Fibroblast of lung (primary cell): Measurements from ENCODE around the gene WDR90. TPM values are rescaled to one million over a fixed set of nuclear protein-coding genes. Genes with fewer than 3 reads are reported as not detected.

Experiments
- DNase-seq, 2 donors: peaks; one replicate each; pipeline versions ENCODE4 v3.0.0 to v3.0.0-alpha.2; 2010; ENCODE audit warnings: low read depth in 2 of 2
- H2AFZ ChIP-seq: 2 replicates; pipeline ENCODE4 v1.5.1; 2012; ENCODE audit warnings: low read length, control low read depth, inconsistent platforms
- H3K27ac ChIP-seq: 2 replicates; pipeline ENCODE4 v1.5.1; 2011; ENCODE audit warnings: low read length, control low read depth; ENCODE audit not compliant: insufficient read depth
- H3K27me3 ChIP-seq: 2 replicates; pipeline ENCODE4 v1.5.1; 2011; ENCODE audit warnings: mild to moderate bottlenecking, low read length; ENCODE audit not compliant: control insufficient read depth, insufficient read depth
- H3K36me3 ChIP-seq: 2 replicates; pipeline ENCODE4 v1.5.1; 2011; ENCODE audit warnings: low read length; ENCODE audit not compliant: control insufficient read depth, insufficient read depth
- H3K4me1 ChIP-seq: 2 replicates; pipeline ENCODE4 v1.5.1; 2011; ENCODE audit warnings: low read length; ENCODE audit not compliant: control insufficient read depth, insufficient read depth; ENCODE audit errors: extremely low read depth
- H3K4me2 ChIP-seq: 2 replicates; pipeline ENCODE4 v1.5.1; 2011; ENCODE audit warnings: low read length, control low read depth; ENCODE audit not compliant: insufficient read depth; ENCODE audit errors: extremely low read depth
- H3K4me3 ChIP-seq, 4 experiments: fragments of 200-600 bp in 1 of 4; sonication (generic) in 1 of 4; replicated peaks in 1 of 4; 2 replicates each; pipeline ENCODE4 v1.5.1; 2011 to 2016; ENCODE audit warnings: low read length in 4 of 4, low read depth in 3 of 4, mild to moderate bottlenecking in 3 of 4, control low read depth in 2 of 4, inconsistent platforms in 1 of 4, mixed read lengths in 1 of 4; ENCODE audit not compliant: insufficient read depth in 1 of 4; ENCODE audit errors: control extremely low read depth in 1 of 4
- H3K79me2 ChIP-seq: 2 replicates; pipeline ENCODE4 v1.5.1; 2012; ENCODE audit warnings: mild to moderate bottlenecking, low read length, inconsistent platforms; ENCODE audit not compliant: control insufficient read depth, insufficient read depth
- H3K9ac ChIP-seq: 2 replicates; pipeline ENCODE4 v1.5.1; 2011; ENCODE audit warnings: mild to moderate bottlenecking, low read length, control low read depth; ENCODE audit not compliant: insufficient read depth
- H3K9me3 ChIP-seq: 2 replicates; pipeline ENCODE4 v1.5.1; 2012; ENCODE audit warnings: low read depth, low read length; ENCODE audit not compliant: control insufficient read depth, insufficient read depth
- H4K20me1 ChIP-seq: 2 replicates; pipeline ENCODE4 v1.5.1; 2011; ENCODE audit warnings: low read length; ENCODE audit not compliant: control insufficient read depth, insufficient read depth; ENCODE audit errors: extremely low read depth
- EZH2 ChIP-seq: IDR thresholded peaks from 2 replicates; pipeline ENCODE4 v1.5.1; 2012; ENCODE audit warnings: low read length, control low read depth, mild to moderate bottlenecking; ENCODE audit errors: missing control alignments
- polyA plus RNA-seq, 2 donors: library from polyadenylated mRNA; depleted of rRNA in 1 of 2; stranded (reverse) in 1 of 2; unstranded in 1 of 2; fragments of >200 nt; gene quantifications; 2 replicates each; pipeline ENCODE4 v1.2.1, GENCODE V29; 2011 to 2012; ENCODE audit warnings: missing spikeins in 1 of 2
- total RNA-seq: library from RNA; depleted of rRNA; stranded (reverse); fragments of >200 nt; gene quantifications from 2 replicates; pipeline ENCODE4 v1.2.1, GENCODE V29; 2014
- TF ChIP-seq, protein P1 (sequence below), 2 donors: IDR thresholded peaks in 1 of 2; conservative IDR thresholded peaks in 1 of 2; 1 replicate in 1 of 2; 2 replicates in 1 of 2; pipeline ENCODE4 v1.5.1; 2011 to 2012; ENCODE audit warnings: low read length in 2 of 2, control low read depth in 1 of 2, inconsistent platforms in 1 of 2, low read depth in 1 of 2, mild to moderate bottlenecking in 1 of 2

WDR90 gene
- total and polyA plus RNA-seq, 2 donors (not counting 1 experiment from before 2014, with no cell fraction given) = 2.9 to 4.8 TPM

DNA sequence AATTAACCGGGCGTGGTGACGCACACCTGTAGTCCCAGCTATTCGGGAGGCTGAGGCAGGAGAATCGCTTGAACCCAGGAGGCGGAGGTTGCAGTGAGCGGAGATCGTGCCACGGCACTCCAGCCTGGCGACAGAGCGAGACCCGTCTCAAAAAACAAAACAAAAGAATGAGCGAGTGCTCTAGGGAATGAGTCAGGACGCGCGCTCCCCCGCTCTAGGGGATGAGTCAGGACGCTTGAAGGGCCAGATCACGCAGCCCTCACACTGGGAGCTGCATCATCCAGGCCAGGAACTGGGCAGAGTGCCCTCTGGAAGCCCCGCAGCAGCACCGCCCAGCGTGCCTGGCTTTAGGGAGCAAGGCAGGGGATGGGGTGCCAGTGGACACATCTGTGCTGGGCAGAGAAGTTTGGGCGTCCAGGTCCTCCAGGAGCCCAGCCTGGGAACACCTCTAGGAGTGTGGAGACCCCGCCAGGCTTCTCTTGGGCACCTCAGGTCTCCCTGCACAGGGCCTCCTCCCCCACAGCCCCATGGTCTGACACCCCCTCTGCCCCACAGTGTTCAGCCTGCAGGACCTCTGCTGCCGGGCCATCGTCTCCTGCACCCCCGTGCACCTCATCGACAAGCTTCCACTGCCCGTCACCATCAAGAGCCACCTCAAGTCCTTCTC is 22.2 kb upstream of the WDR90 start:
- no peaks in the 10 kb centered on the region for H4K20me1 ChIP-seq
- peak; percentile 96 to 97 for DNase-seq
- peaks cover 2% of the 10 kb centered on the region for H3K4me1 ChIP-seq
- H3K9me3 ChIP-seq = no peaks in the 10 kb centered on the region
- peak overlapping the region; percentile 66 for H3K27ac ChIP-seq
- no peak overlapping the region for H3K4me2 ChIP-seq
- no peak overlapping the region for H3K4me3 ChIP-seq
- H3K79me2 ChIP-seq = no peaks in the 10 kb centered on the region
- H3K9ac ChIP-seq = no peak overlapping the region
- H3K36me3 ChIP-seq = peaks cover 6% of the 10 kb centered on the region
- H3K27me3 ChIP-seq = no peaks in the 10 kb centered on the region
- no peak overlapping the region for H2AFZ ChIP-seq
- TF ChIP-seq, protein P1, sequence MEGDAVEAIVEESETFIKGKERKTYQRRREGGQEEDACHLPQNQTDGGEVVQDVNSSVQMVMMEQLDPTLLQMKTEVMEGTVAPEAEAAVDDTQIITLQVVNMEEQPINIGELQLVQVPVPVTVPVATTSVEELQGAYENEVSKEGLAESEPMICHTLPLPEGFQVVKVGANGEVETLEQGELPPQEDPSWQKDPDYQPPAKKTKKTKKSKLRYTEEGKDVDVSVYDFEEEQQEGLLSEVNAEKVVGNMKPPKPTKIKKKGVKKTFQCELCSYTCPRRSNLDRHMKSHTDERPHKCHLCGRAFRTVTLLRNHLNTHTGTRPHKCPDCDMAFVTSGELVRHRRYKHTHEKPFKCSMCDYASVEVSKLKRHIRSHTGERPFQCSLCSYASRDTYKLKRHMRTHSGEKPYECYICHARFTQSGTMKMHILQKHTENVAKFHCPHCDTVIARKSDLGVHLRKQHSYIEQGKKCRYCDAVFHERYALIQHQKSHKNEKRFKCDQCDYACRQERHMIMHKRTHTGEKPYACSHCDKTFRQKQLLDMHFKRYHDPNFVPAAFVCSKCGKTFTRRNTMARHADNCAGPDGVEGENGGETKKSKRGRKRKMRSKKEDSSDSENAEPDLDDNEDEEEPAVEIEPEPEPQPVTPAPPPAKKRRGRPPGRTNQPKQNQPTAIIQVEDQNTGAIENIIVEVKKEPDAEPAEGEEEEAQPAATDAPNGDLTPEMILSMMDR (conservative IDR thresholded peaks at IDR 0.05 in 1 of 2, IDR thresholded peaks at IDR 0.05 in 1 of 2; ENCODE audit: low read depth in 1 of 2, low read length in 2 of 2) = no peak
- no peak for TF ChIP-seq EZH2

DNA sequence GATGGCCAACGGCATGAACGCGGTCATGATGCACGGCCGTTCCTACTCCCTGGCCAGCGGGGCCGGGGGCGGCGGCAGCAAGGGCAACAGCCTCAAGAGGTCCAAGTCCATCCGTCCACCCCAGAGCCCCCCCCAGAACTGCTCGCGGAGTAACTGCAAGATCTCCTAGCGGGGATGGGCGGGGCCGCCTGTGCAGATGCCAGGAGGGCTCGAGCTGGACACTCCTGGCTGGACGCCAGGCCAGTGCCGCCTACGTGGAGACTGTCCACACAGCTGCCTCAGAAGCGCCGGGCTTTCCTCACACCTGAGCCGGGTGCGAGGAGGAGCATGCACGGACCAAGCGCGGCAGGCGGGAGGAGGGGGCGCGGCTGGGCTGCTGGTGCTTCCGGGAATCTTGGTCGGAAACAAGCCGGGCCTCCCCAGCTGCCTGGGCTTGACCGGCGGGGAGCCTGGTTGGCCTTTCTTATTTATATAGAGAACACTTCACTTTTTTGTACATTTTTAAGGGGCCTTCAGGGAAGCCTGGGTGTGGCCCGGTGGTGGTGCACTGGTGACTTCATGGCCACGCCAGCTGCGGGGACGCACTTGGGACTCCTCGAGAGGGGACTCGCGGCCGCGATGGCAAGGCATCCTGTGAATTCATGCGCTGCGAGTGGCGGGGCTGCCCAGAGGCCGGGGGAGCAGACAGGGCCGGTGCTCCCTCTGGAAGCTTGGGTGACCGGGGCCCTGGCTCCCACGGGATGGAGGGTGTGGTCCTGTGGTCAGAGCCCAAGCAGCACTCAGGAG is 21.5 kb upstream of the WDR90 start:
- H3K36me3 ChIP-seq = peaks cover 9% of the 10 kb centered on the region
- H4K20me1 ChIP-seq = no peaks in the 10 kb centered on the region
- peak overlapping the region; percentile 34 for H3K27ac ChIP-seq
- H3K4me2 ChIP-seq = no peak overlapping the region
- no peaks in the 10 kb centered on the region for H3K27me3 ChIP-seq
- H3K79me2 ChIP-seq = no peaks in the 10 kb centered on the region
- no peak overlapping the region for H3K9ac ChIP-seq
- DNase-seq = peak in 1 of 2 donors; percentile 54
- H2AFZ ChIP-seq = no peak overlapping the region
- H3K9me3 ChIP-seq = no peaks in the 10 kb centered on the region
- no peak overlapping the region for H3K4me3 ChIP-seq
- peaks cover 2% of the 10 kb centered on the region for H3K4me1 ChIP-seq
- TF ChIP-seq EZH2 = no peak
- TF ChIP-seq, protein P1 (conservative IDR thresholded peaks at IDR 0.05 in 1 of 2, IDR thresholded peaks at IDR 0.05 in 1 of 2; ENCODE audit: low read depth in 1 of 2, low read length in 2 of 2) = no peak

DNA sequence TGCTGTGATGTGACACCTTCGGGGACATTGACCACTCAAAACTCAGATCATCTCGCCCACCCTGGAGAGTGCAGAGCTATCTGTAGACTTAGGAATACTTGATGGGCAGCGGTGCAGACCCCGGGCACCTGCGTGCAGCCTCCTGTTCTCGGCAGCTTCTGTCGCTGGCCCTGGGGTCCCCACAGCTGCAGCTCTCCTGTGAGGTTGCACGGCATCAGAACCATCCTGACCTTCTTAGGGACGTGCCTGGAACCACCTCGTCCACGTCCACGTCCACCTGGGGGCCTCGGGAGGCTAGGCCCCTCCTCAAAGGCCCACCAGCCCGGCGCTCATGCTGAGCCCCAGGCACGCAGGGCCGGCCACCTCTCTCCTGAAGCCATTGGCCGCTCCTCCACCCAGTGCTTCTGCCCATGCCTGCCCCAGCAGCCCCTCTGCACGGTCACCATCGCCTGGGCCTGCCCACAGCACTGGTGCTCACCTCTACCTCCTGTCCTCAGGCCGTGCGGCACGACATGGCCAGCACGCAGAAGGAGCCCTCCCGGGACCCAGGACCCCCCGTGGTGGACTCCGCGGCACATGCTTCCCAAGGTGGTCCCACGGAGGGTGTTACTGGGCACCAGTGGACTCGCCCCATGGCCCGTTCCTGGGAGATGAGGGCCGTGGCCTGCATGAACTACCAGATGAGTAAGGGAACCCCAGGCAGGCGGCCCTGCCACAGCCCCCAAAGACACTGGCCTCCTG is 20.7 kb upstream of the WDR90 start:
- Histone ChIP-seq H2AFZ (no peak overlapping the region), H3K4me2 (no peak overlapping the region), H3K79me2 (no peaks in the 10 kb centered on the region), H3K27ac (no peak overlapping the region), H3K27me3 (no peaks in the 10 kb centered on the region), H3K36me3 (peaks cover 12% of the 10 kb centered on the region), H3K9ac (no peak overlapping the region), H3K4me1 (peaks cover 2% of the 10 kb centered on the region), H3K4me3 (no peak overlapping the region), H4K20me1 (no peaks in the 10 kb centered on the region), H3K9me3 (no peaks in the 10 kb centered on the region)
- no peak for TF ChIP-seq EZH2
- TF ChIP-seq, protein P1 (conservative IDR thresholded peaks at IDR 0.05 in 1 of 2, IDR thresholded peaks at IDR 0.05 in 1 of 2; ENCODE audit: low read depth in 1 of 2, low read length in 2 of 2) = no peak
- no peak for DNase-seq
